K562 (cell line): Measurements from ENCODE around the gene PPP1R13L. TPM values are rescaled to one million over a fixed set of nuclear protein-coding genes. Genes with fewer than 3 reads are reported as not detected.

ENCODE experiments used
- ARHGAP35 ChIP-seq: fragments of 450-650 bp; IDR thresholded peaks from 2 replicates; pipeline ENCODE4 v1.6.1; 2018; ENCODE audit not compliant: partially characterized antibody
- BCLAF1 ChIP-seq, 2 experiments: fragments of 450-650 bp in 1 of 2; IDR thresholded peaks; 2 replicates each; pipeline ENCODE4 v1.6.1; 2011 to 2017; ENCODE audit warnings: low read depth in 2 of 2, antibody characterized with exemption in 1 of 2, borderline replicate concordance in 1 of 2, low read length in 1 of 2, mild to moderate bottlenecking in 1 of 2, mixed read lengths in 1 of 2; ENCODE audit not compliant: control insufficient read depth in 1 of 2
- ELF1 ChIP-seq: fragments of 200-800 bp; sonication (Bioruptor generic); IDR thresholded peaks from 2 replicates; pipeline ENCODE4 v1.6.1; 2016; ENCODE audit warnings: missing genetic modification characterization, missing compliant biosample characterization
- GATAD2B ChIP-seq: fragments of 450-650 bp; IDR thresholded peaks from 2 replicates; pipeline ENCODE4 v1.6.1; 2017; ENCODE audit warnings: mild to moderate bottlenecking, borderline replicate concordance
- HMG20A ChIP-seq: fragments of 450-650 bp; formaldehyde crosslinking; conservative IDR thresholded peaks from 2 replicates; pipeline ENCODE4 v1.4.0; 2020; ENCODE audit warnings: mild to moderate bottlenecking, mixed read lengths
- ILK ChIP-seq: fragments of 450-650 bp; IDR thresholded peaks from 2 replicates; pipeline ENCODE4 v1.6.1; 2016; ENCODE audit warnings: missing genetic modification characterization, low read depth, mild to moderate bottlenecking, missing compliant biosample characterization, moderate library complexity, borderline replicate concordance
- KLF13 ChIP-seq: fragments of 450-650 bp; IDR thresholded peaks from 2 replicates; pipeline ENCODE4 v1.6.1; 2016; ENCODE audit warnings: missing genetic modification characterization, low read depth, mild to moderate bottlenecking, missing compliant biosample characterization, moderate library complexity, borderline replicate concordance
- KLF6 ChIP-seq: fragments of 250-450 bp; sonication (Bioruptor Pico); IDR thresholded peaks from 2 replicates; pipeline ENCODE4 v1.4.0; 2020; ENCODE audit warnings: mild to moderate bottlenecking, moderate library complexity, borderline replicate concordance
- LARP7 ChIP-seq: fragments of 450-650 bp; IDR thresholded peaks from 2 replicates; pipeline ENCODE4 v1.6.1; 2016
- LEF1 ChIP-seq: fragments of 450-650 bp; IDR thresholded peaks from 2 replicates; pipeline ENCODE4 v1.6.1; 2016; ENCODE audit warnings: mild to moderate bottlenecking
- MAZ ChIP-seq, 2 experiments: fragments of 450-650 bp in 1 of 2; sonication (generic) in 1 of 2; formaldehyde crosslinking; IDR thresholded peaks in 1 of 2; conservative IDR thresholded peaks in 1 of 2; 2 replicates each; pipeline versions ENCODE4 v1.4.0 to v1.5.0; 2020; ENCODE audit warnings: mild to moderate bottlenecking in 1 of 2, missing genetic modification reagents in 1 of 2
- NR2C1 ChIP-seq, 2 experiments: fragments of 450-650 bp; IDR thresholded peaks; 2 replicates each; pipeline ENCODE4 v1.6.1; 2017; ENCODE audit warnings: mild to moderate bottlenecking in 2 of 2, antibody characterized with exemption in 1 of 2, inconsistent platforms in 1 of 2, missing compliant biosample characterization in 1 of 2, missing genetic modification characterization in 1 of 2
- PCBP2 ChIP-seq: fragments of 200-400 bp; formaldehyde crosslinking; IDR thresholded peaks from 2 replicates; pipeline ENCODE4 v1.6.1; 2018; ENCODE audit warnings: low read length, low read depth, mild to moderate bottlenecking, moderate library complexity; ENCODE audit not compliant: poor library complexity, severe bottlenecking
- PHF20 ChIP-seq: fragments of 450-650 bp; IDR thresholded peaks from 2 replicates; pipeline ENCODE4 v1.6.1; 2018; ENCODE audit not compliant: partially characterized antibody
- PRMT5 ChIP-seq: sonication (generic); formaldehyde crosslinking; IDR thresholded peaks from 2 replicates; pipeline ENCODE4 v1.5.0; 2020; ENCODE audit warnings: missing genetic modification reagents
- RBFOX2 ChIP-seq: fragments of 200-400 bp; formaldehyde crosslinking; IDR thresholded peaks from 2 replicates; pipeline ENCODE4 v1.6.1; 2017; ENCODE audit warnings: low read depth, mild to moderate bottlenecking, low read length, moderate library complexity
- SMAD3 ChIP-seq: fragments of 450-650 bp; formaldehyde crosslinking; conservative IDR thresholded peaks from 2 replicates; pipeline ENCODE4 v1.4.0; 2020; ENCODE audit warnings: mild to moderate bottlenecking
- SRSF9 ChIP-seq: fragments of 200-400 bp; formaldehyde crosslinking; IDR thresholded peaks from 2 replicates; pipeline ENCODE4 v1.6.1; 2017; ENCODE audit warnings: low read depth, low read length, borderline replicate concordance
- U2AF1 ChIP-seq: fragments of 200-400 bp; formaldehyde crosslinking; optimal IDR thresholded peaks from 2 replicates; pipeline ENCODE3; 2017; ENCODE audit warnings: mild to moderate bottlenecking, low read depth, low read length, moderate library complexity
- ZBED1 ChIP-seq: IDR thresholded peaks from 2 replicates; pipeline ENCODE4 v1.6.1; 2014
- ZNF212 ChIP-seq: fragments of 450-650 bp; formaldehyde crosslinking; IDR thresholded peaks from 2 replicates; pipeline ENCODE4 v1.4.0; 2020; ENCODE audit warnings: mild to moderate bottlenecking
- ZNF280A ChIP-seq: fragments of 450-650 bp; IDR thresholded peaks from 2 replicates; pipeline ENCODE4 v1.6.1; 2018; ENCODE audit warnings: mild to moderate bottlenecking, low read depth; ENCODE audit not compliant: partially characterized antibody
- ZNF431 ChIP-seq: sonication (generic); formaldehyde crosslinking; IDR thresholded peaks from 2 replicates; pipeline ENCODE4 v1.8.0; 2022; ENCODE audit warnings: mild to moderate bottlenecking, missing genetic modification reagents
- ZSCAN29 ChIP-seq: fragments of 450-650 bp; IDR thresholded peaks from 2 replicates; pipeline ENCODE4 v1.6.1; 2017
- polyA plus RNA-seq, 8 experiments: library from polyadenylated mRNA; depleted of rRNA in 4 of 8; stranded (reverse) in 5 of 8; unstranded in 3 of 8; fragments of >200 nt; fragmentation: Nextera tagmentation in 2 of 8; fragmentation: Illumina TruSeq in 1 of 8; extraction: Ambion mirVana in 2 of 8; extraction: Trizol in 1 of 8; gene quantifications; 2 replicates each; pipeline versions ENCODE4 v1.2.1 to v1.2.3, GENCODE V29; 2011 to 2014; ENCODE audit warnings: inconsistent platforms in 1 of 8, missing spikeins in 1 of 8
- total RNA-seq, 7 experiments: library from RNA; depleted of rRNA in 6 of 7; stranded (reverse); fragments of >200 nt in 6 of 7; fragmentation: Illumina TruSeq in 2 of 7; extraction: Trizol in 2 of 7; gene quantifications; 2 replicates each; pipeline versions ENCODE4 v1.2.1 to v1.2.3, GENCODE V29; 2011 to 2021; ENCODE audit warnings: low replicate concordance in 1 of 7

Gene PPP1R13L
- total and polyA plus RNA-seq, 9 of the 15 experiments (the other 6 are each of a cell fraction or from before 2014, with no cell fraction given), result 0.32 to 6.7 (median 2.0) TPM

- no peak for TF ChIP-seq PRMT5 (CRISPR knock-in tag)
- no peak for TF ChIP-seq SRSF9
- TF ChIP-seq ZSCAN29, result no peak
- TF ChIP-seq KLF6, result no peak
- no peak for TF ChIP-seq HMG20A (CRISPR knock-in tag)
- TF ChIP-seq ZNF212 (CRISPR knock-in tag), result no peak
- TF ChIP-seq RBFOX2, result peak; percentile 72
- TF ChIP-seq NR2C1 (IDR thresholded peaks at IDR 0.05), result no peak
- TF ChIP-seq NR2C1 (tag; IDR thresholded peaks at IDR 0.05), result no peak
- no peak for TF ChIP-seq ARHGAP35
- 0 out of 2 replicates have a peak, but pooled peaks have one; percentile 86 for TF ChIP-seq ZBED1
- TF ChIP-seq KLF13 (tag), result peak; percentile 55; the same call in 1 of the 2 replicates
- peak; percentile 69; the same call in 1 of the 2 replicates for TF ChIP-seq LEF1
- peak; percentile 92; the same call in 1 of the 2 replicates for TF ChIP-seq GATAD2B
- TF ChIP-seq PCBP2, result no peak
- peak; percentile 60 for TF ChIP-seq ELF1 (tag)
- TF ChIP-seq ILK (tag), result no peak
- no peak for TF ChIP-seq U2AF1
- TF ChIP-seq ZNF280A, result no peak
- TF ChIP-seq BCLAF1 (IDR thresholded peaks at IDR 0.05; ENCODE audit: borderline replicate concordance in 1 of 2, control insufficient read depth in 1 of 2, low read depth in 2 of 2, low read length in 1 of 2), result peak in 1 of 2 experiments; percentile 83; a peak in 1 of 4 replicates
- no peak for TF ChIP-seq ZNF431 (CRISPR knock-in tag)
- no peak for TF ChIP-seq SMAD3 (CRISPR knock-in tag)
- 0 out of 4 replicates have a peak, but pooled peaks of 1 of the 2 experiments have one; percentile 5 for TF ChIP-seq MAZ (CRISPR knock-in tag; conservative IDR thresholded peaks at IDR 0.05 in 1 of 2, IDR thresholded peaks at IDR 0.05 in 1 of 2)
- TF ChIP-seq LARP7, result peak; percentile 23; the same call in 1 of the 2 replicates
- no peak for TF ChIP-seq PHF20
Observed at GRCh38 chr19:45424191-45425058, 19.6 kb upstream of the PPP1R13L start (continued).
